ENCODE results near the gene HSDL1. TPM values are rescaled to one million over a fixed set of nuclear protein-coding genes. Genes with fewer than 3 reads are reported as not detected.

The HSDL1 gene
- total RNA-seq, 1 experiment from 2014 or later: 34.2 TPM

- H3K4me1 ChIP-seq (ENCODE audit: insufficient read depth, low read length): no peaks in the 10 kb centered on the region
- WGBS (ENCODE audit: extremely low coverage, insufficient read length, low lambda C conversion rate): no CpG with 5 or more reads among the region's 15 CpGs
- peaks cover 8 to 44% (median 38%) of the 10 kb centered on the region in 3 experiments; a peak in 6 of 7 replicates for H3K36me3 Mint-ChIP-seq (ENCODE audit: insufficient read depth in 1 of 3, low read depth in 3 of 3)
- peaks cover 3% of the 10 kb centered on the region; the same call in 1 of the 2 replicates for H3K27me3 Mint-ChIP-seq (ENCODE audit: low read depth)
- H3K4me3 Mint-ChIP-seq: no peak overlapping the region
- H4K20me1 ChIP-seq (ENCODE audit: control insufficient read depth, insufficient read depth, insufficient read length): no peaks in the 10 kb centered on the region
- H3K4me2 ChIP-seq (ENCODE audit: insufficient read depth, insufficient read length, low read length): no peak overlapping the region
- H3K9me3 ChIP-seq (ENCODE audit: control insufficient read depth, low read depth, low read length): no peaks in the 10 kb centered on the region
- no peak overlapping the region for H3K56ac ChIP-seq (ENCODE audit: insufficient read length, low read depth, low read length)
- no peak overlapping the region for H2BK15ac ChIP-seq (ENCODE audit: low read depth, low read length)
- no peak overlapping the region for H3K18ac ChIP-seq (ENCODE audit: insufficient read length, low read depth, low read length)
- no peak overlapping the region for H2AK5ac ChIP-seq (ENCODE audit: insufficient read length, low read length)
- no peak overlapping the region for H3K23ac ChIP-seq (ENCODE audit: insufficient read length, low read depth, low read length)
- no peak overlapping the region for H4K5ac ChIP-seq (ENCODE audit: insufficient read length, low read depth, low read length)
- H3K4me1 Mint-ChIP-seq: peaks cover 4 to 5% of the 10 kb centered on the region in 2 experiments
- no peak for DNase-seq
- H3K9ac ChIP-seq (ENCODE audit: extremely low read depth, insufficient read length, low read length): no peak overlapping the region
- peak overlapping the region in 1 of 3 experiments; percentile 6; a peak in 1 of 7 replicates for H3K27ac Mint-ChIP-seq
- no peaks in the 10 kb centered on the region for H3K27me3 ChIP-seq (ENCODE audit: insufficient read depth, low read length)
- no peak overlapping the region for H3K27ac ChIP-seq (ENCODE audit: insufficient read length, low read depth, low read length)
- no peak overlapping the region for H4K91ac ChIP-seq (ENCODE audit: insufficient read length, low read depth, low read length)
- no peak overlapping the region for H2BK120ac ChIP-seq (ENCODE audit: low read depth, low read length, poor library complexity, severe bottlenecking)
- no peak overlapping the region for H4K8ac ChIP-seq (replicated peaks; ENCODE audit: insufficient read length, low read depth, low read length)
- no peak overlapping the region for H3K14ac ChIP-seq (ENCODE audit: insufficient read depth, low read length)
- no peaks in the 10 kb centered on the region for H3K79me2 ChIP-seq (ENCODE audit: insufficient read depth, low read length)
- no peak overlapping the region for H2BK12ac ChIP-seq (ENCODE audit: insufficient read length, low read depth, low read length)
- TF ChIP-seq CTCF (conservative IDR thresholded peaks at IDR 0.05): no peak
- H2BK20ac ChIP-seq (ENCODE audit: low read depth, low read length, poor library complexity, severe bottlenecking): no peak overlapping the region
- no peaks in the 10 kb centered on the region for H3K79me1 ChIP-seq (ENCODE audit: insufficient read depth, low read depth, low read length, poor library complexity, severe bottlenecking)
- H3T11ph ChIP-seq (ENCODE audit: low read length): no peak overlapping the region
- H3K4ac ChIP-seq (ENCODE audit: low read depth, low read length): no peak overlapping the region
- H3K23me2 ChIP-seq (ENCODE audit: insufficient read length, low read depth, low read length, poor library complexity, severe bottlenecking): no peaks in the 10 kb centered on the region
- no peak overlapping the region for H2AFZ ChIP-seq (ENCODE audit: low read length)
- H2BK5ac ChIP-seq (ENCODE audit: insufficient read length, low read length): no peak overlapping the region
- H3K9me3 Mint-ChIP-seq: no peaks in the 10 kb centered on the region
Observed at GRCh38 chr16:84178146-84178765, 33.3 kb upstream of the HSDL1 start.

Measured in H9 (cell line).